ENCODE results near the gene OAF.

- TF ChIP-seq PHB2 (IDR thresholded peaks at IDR 0.05; ENCODE audit: low read depth) (no peak), CTCF (IDR thresholded peaks at IDR 0.05 in 2 of 3, conservative IDR thresholded peaks at IDR 0.05 in 1 of 3; ENCODE audit: insufficient read depth in 2 of 3, low read depth in 1 of 3, low read length in 3 of 3) (no peak), MTF1 (CRISPR knock-in tag; IDR thresholded peaks at IDR 0.05; ENCODE audit: borderline replicate concordance) (no peak), HBP1 (CRISPR knock-in tag; IDR thresholded peaks at IDR 0.05) (no peak), L3MBTL2 (IDR thresholded peaks at IDR 0.05) (no peak), ZFPM2 (CRISPR knock-in tag; IDR thresholded peaks at IDR 0.05) (no peak), POLR2A (conservative IDR thresholded peaks at IDR 0.05) (no peak), RFX5 (IDR thresholded peaks at IDR 0.05; ENCODE audit: low read depth, low read length) (no peak), SNRNP70 (optimal IDR thresholded peaks at IDR 0.05; ENCODE audit: low read depth, low read length) (no peak), ZKSCAN8 (CRISPR knock-in tag; IDR thresholded peaks at IDR 0.05) (no peak), PHF20 (IDR thresholded peaks at IDR 0.05; ENCODE audit: partially characterized antibody) (no peak), ZNF174 (CRISPR knock-in tag; IDR thresholded peaks at IDR 0.05) (no peak)
Observed at GRCh38 chr11:120195601-120196320, 15.1 kb upstream of the OAF start.

All from K562 (cell line).